Endothelial cell of umbilical vein (primary cell): ENCODE results near the gene PHACTR1. TPM values are rescaled to one million over a fixed set of nuclear protein-coding genes. Genes with fewer than 3 reads are reported as not detected.

Experiments used
- BruUV-seq: library from RNA; stranded (reverse); fragments of 400-500 nt; replicated peaks from 2 replicates; lab custom pipeline; 2021; lab: Mats Ljungman, UMichigan
- CTCF ChIA-PET: fragments of 300-600, 350-600 bp; sonication (Branson Sonifier 250); formaldehyde crosslinking; loops from one replicate; lab custom pipeline; 2021; ENCODE audit warnings: antibody characterized with exemption, inconsistent platforms; lab: Charles Lee
- POLR2A ChIA-PET: fragments of 300-600, 350-600 bp; sonication (Branson Sonifier 250); formaldehyde crosslinking; loops from one replicate; lab custom pipeline; 2021; ENCODE audit warnings: antibody characterized with exemption, inconsistent platforms; lab: Charles Lee
- DNase-seq: peaks from one replicate; pipeline ENCODE4 v3.0.0-alpha.2; 2011; ENCODE audit warnings: low read depth, low spot score
- FAIRE-seq: peaks from 2 replicates; lab custom pipeline; 2011; peaks lifted over from hg19 to GRCh38; lab: Jason Lieb, UNC
- H2AFZ ChIP-seq: 2 replicates; pipeline ENCODE4 v1.6.0; 2012; ENCODE audit warnings: low read depth, low read length, control low read depth, inconsistent platforms
- H3K27ac ChIP-seq: 2 replicates; pipeline ENCODE4 v1.5.1; 2011; ENCODE audit warnings: low read depth, mild to moderate bottlenecking, control low read depth, low read length, moderate library complexity; ENCODE audit not compliant: insufficient read depth
- H3K27me3 ChIP-seq, 2 experiments: 2 replicates each; pipeline versions ENCODE4 v1.6.0 to v1.6.1; 2011; ENCODE audit warnings: low read length in 2 of 2, mixed read lengths in 1 of 2; ENCODE audit not compliant: control insufficient read depth in 2 of 2, insufficient read depth in 2 of 2
- H3K36me3 ChIP-seq, 2 experiments: 2 replicates in 1 of 2; 3 replicates in 1 of 2; pipeline ENCODE4 v1.5.1; 2011; ENCODE audit warnings: low read length in 2 of 2, mild to moderate bottlenecking in 1 of 2, moderate library complexity in 1 of 2; ENCODE audit not compliant: control insufficient read depth in 2 of 2, insufficient read depth in 2 of 2; ENCODE audit errors: extremely low read depth in 1 of 2
- H3K4me1 ChIP-seq: 3 replicates; pipeline ENCODE4 v1.5.1; 2011; ENCODE audit warnings: mild to moderate bottlenecking, low read length; ENCODE audit not compliant: control insufficient read depth, insufficient read depth; ENCODE audit errors: extremely low read depth
- H3K4me2 ChIP-seq: 2 replicates; pipeline ENCODE4 v1.6.1; 2011; ENCODE audit warnings: low read length, control low read depth, mixed read lengths; ENCODE audit not compliant: insufficient read depth
- H3K4me3 ChIP-seq, 3 experiments: fragments of 200-600 bp in 1 of 3; sonication (generic), shearing (Covaris generic) in 1 of 3; replicated peaks in 1 of 3; 2 replicates each; pipeline ENCODE4 v1.5.1; 2011 to 2016; ENCODE audit warnings: control low read depth in 3 of 3, low read length in 3 of 3, mild to moderate bottlenecking in 2 of 3, inconsistent platforms in 1 of 3, low read depth in 1 of 3, moderate library complexity in 1 of 3; ENCODE audit not compliant: insufficient read depth in 1 of 3
- H3K79me2 ChIP-seq: 2 replicates; pipeline ENCODE4 v1.6.0; 2012; ENCODE audit warnings: low read length, inconsistent platforms; ENCODE audit not compliant: control insufficient read depth, insufficient read depth
- H3K9ac ChIP-seq: replicated peaks from 2 replicates; pipeline ENCODE3; 2011; ENCODE audit warnings: low read length, control low read depth; ENCODE audit not compliant: insufficient read depth; ENCODE audit errors: extremely low read depth
- H3K9me1 ChIP-seq: replicated peaks from 3 replicates; pipeline ENCODE4 v1.6.0; 2011; ENCODE audit warnings: mild to moderate bottlenecking, low read length; ENCODE audit not compliant: control insufficient read depth, insufficient read depth; ENCODE audit errors: extremely low read depth
- H3K9me3 ChIP-seq: replicated peaks from 2 replicates; pipeline ENCODE4 v1.5.1; 2012; ENCODE audit warnings: low read length, inconsistent platforms; ENCODE audit not compliant: control insufficient read depth, insufficient read depth
- H4K20me1 ChIP-seq: replicated peaks from 2 replicates; pipeline ENCODE3; 2011; ENCODE audit warnings: mild to moderate bottlenecking, low read length; ENCODE audit not compliant: control insufficient read depth, insufficient read depth; ENCODE audit errors: extremely low read depth
- EZH2 ChIP-seq: IDR thresholded peaks from 2 replicates; pipeline ENCODE4 v1.6.1; 2012; ENCODE audit warnings: borderline replicate concordance, low read depth, mild to moderate bottlenecking, moderate library complexity, low read length, inconsistent platforms; ENCODE audit not compliant: severe bottlenecking
- FOS ChIP-seq: IDR thresholded peaks from 2 replicates; pipeline ENCODE4 v1.6.1; 2011; ENCODE audit warnings: mild to moderate bottlenecking, low read length, moderate library complexity, borderline replicate concordance; ENCODE audit not compliant: insufficient read depth
- GATA2 ChIP-seq: IDR thresholded peaks from 2 replicates; pipeline ENCODE4 v1.7.0; 2011; ENCODE audit warnings: low read depth, mild to moderate bottlenecking, moderate library complexity, mixed read lengths, low read length; ENCODE audit not compliant: insufficient read length, insufficient read depth
- JUN ChIP-seq: IDR thresholded peaks from 2 replicates; pipeline ENCODE4 v1.6.1; 2011; ENCODE audit warnings: borderline replicate concordance, low read depth; ENCODE audit not compliant: insufficient read length, insufficient read depth
- MYC ChIP-seq: IDR thresholded peaks from one replicate; pipeline ENCODE4 v1.6.1; 2011; ENCODE audit warnings: mild to moderate bottlenecking, low read depth, low read length
- POLR2A ChIP-seq: IDR thresholded peaks from 2 replicates; pipeline ENCODE4 v1.6.1; 2012; ENCODE audit warnings: low read depth, mild to moderate bottlenecking, control low read depth, low read length
- POLR2AphosphoS5 ChIP-seq: IDR thresholded peaks from 2 replicates; pipeline ENCODE4 v1.6.1; 2012; ENCODE audit warnings: low read depth, mild to moderate bottlenecking, control low read depth, low read length, moderate library complexity; ENCODE audit not compliant: insufficient read depth
- dilution Hi-C: fragments of 300-500 bp; cut with MboI; formaldehyde crosslinking; loops from one replicate; pipeline ENCODE4 v1.15.0; 2019; ENCODE audit warnings: low sequenced_read_pairs; ENCODE audit not compliant: extremely low pct_ligation_motif_present
- intact Hi-C: fragments of 100-400 bp; cut with micrococcal nuclease; formaldehyde crosslinking; loops from one replicate; pipeline ENCODE4 v1.10.0; 2022
- polyA plus RNA-seq, 4 experiments: library from polyadenylated mRNA; depleted of rRNA in 3 of 4; stranded (reverse) in 3 of 4; unstranded in 1 of 4; fragments of >200 nt; gene quantifications; 2 replicates each; pipeline versions ENCODE4 v1.2.1 to v1.2.3, GENCODE V29; 2011 to 2012; ENCODE audit warnings: missing spikeins in 1 of 4
- total RNA-seq: library from RNA; stranded (reverse); gene quantifications from 2 replicates; pipeline ENCODE4 v1.2.3, GENCODE V29; 2021
- TF ChIP-seq, protein P1 (sequence below): IDR thresholded peaks from 2 replicates; pipeline ENCODE4 v1.6.1; 2011; ENCODE audit not compliant: insufficient read depth, insufficient read length
- TF ChIP-seq, protein P2 (sequence below), 2 donors: IDR thresholded peaks; 1 replicate in 1 of 2; 2 replicates in 1 of 2; pipeline ENCODE4 v1.5.1; 2011; ENCODE audit warnings: low read length in 2 of 2, mild to moderate bottlenecking in 2 of 2, moderate library complexity in 2 of 2, control low read depth in 1 of 2, inconsistent platforms in 1 of 2, low read depth in 1 of 2; ENCODE audit not compliant: insufficient read depth in 1 of 2; ENCODE audit errors: extremely low read depth in 1 of 2

PHACTR1 gene
- total and polyA plus RNA-seq, 2 donors (not counting 3 experiments of a cell fraction or from before 2014, with no cell fraction given) = 2.4 to 23.2 TPM

DNA sequence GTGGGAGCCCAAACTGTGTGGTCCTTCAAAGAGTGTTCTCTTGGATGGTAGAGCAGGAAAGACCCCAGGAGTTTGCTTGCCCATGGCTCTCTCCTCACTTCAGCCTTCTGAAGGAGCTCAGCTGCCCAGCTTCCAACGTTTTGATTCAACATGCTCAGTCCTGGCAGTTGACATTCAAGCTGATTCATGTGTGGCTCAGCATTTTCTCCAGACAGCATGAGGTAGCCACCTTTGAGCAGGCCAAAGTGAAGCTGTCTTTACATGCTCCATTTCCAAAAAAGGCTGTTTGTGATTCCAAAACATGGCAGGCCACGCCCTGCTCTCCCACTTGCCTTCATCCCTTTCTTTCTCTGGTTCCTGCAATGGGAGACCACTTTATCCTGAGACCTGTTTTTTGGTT lies 331.5 kb downstream of the PHACTR1 start:
- dilution Hi-C loops (no loop called here), intact Hi-C loops (no loop called here)
- Histone ChIP-seq H2AFZ (no peak overlapping the region), H3K4me3 (no peak overlapping the region), H3K79me2 (no peaks in the 10 kb centered on the region), H3K36me3 (no peaks in the 10 kb centered on the region), H3K9ac (no peak overlapping the region), H3K9me1 (no peaks in the 10 kb centered on the region), H3K9me3 (no peaks in the 10 kb centered on the region), H4K20me1 (no peaks in the 10 kb centered on the region), H3K4me1 (no peaks in the 10 kb centered on the region), H3K4me2 (no peak overlapping the region), H3K27ac (no peak overlapping the region), H3K27me3 (no peaks in the 10 kb centered on the region)
- no peak for FAIRE-seq
- CTCF ChIA-PET = no interaction called here
- DNase-seq = no peak
- BruUV-seq = no TSS peak
- no peak for TF ChIP-seq FOS
- TF ChIP-seq, protein P1, sequence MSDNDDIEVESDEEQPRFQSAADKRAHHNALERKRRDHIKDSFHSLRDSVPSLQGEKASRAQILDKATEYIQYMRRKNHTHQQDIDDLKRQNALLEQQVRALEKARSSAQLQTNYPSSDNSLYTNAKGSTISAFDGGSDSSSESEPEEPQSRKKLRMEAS = no peak
- no peak for TF ChIP-seq GATA2
- TF ChIP-seq, protein P2, sequence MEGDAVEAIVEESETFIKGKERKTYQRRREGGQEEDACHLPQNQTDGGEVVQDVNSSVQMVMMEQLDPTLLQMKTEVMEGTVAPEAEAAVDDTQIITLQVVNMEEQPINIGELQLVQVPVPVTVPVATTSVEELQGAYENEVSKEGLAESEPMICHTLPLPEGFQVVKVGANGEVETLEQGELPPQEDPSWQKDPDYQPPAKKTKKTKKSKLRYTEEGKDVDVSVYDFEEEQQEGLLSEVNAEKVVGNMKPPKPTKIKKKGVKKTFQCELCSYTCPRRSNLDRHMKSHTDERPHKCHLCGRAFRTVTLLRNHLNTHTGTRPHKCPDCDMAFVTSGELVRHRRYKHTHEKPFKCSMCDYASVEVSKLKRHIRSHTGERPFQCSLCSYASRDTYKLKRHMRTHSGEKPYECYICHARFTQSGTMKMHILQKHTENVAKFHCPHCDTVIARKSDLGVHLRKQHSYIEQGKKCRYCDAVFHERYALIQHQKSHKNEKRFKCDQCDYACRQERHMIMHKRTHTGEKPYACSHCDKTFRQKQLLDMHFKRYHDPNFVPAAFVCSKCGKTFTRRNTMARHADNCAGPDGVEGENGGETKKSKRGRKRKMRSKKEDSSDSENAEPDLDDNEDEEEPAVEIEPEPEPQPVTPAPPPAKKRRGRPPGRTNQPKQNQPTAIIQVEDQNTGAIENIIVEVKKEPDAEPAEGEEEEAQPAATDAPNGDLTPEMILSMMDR (IDR thresholded peaks at IDR 0.05; ENCODE audit: extremely low read depth in 1 of 2, insufficient read depth in 1 of 2, low read depth in 1 of 2, low read length in 2 of 2) = no peak
- TF ChIP-seq MYC = no peak
- TF ChIP-seq POLR2A = no peak
- no peak for TF ChIP-seq POLR2AphosphoS5
- TF ChIP-seq EZH2 = no peak
- TF ChIP-seq JUN = no peak
- POLR2A ChIA-PET = no interaction called here
